ENCODE measurements around the gene PRMT2.

DNA sequence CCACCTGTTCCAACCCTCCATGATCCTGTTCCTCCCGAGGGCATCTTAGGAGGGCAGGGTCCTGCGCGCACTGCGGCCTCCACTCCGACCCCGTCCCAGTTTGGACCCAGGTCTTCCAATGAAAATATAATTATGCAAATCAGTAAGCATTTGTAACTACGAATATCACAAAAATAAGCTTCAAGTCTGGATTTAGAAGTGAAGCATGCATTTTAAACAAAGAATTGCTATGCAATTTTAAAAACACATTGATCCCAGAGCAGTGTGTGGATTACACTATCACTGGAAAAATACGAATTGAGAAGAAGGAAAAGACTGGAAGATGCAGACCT lies 673 bp downstream of the PRMT2 start:
- TF ChIP-seq, protein P1, sequence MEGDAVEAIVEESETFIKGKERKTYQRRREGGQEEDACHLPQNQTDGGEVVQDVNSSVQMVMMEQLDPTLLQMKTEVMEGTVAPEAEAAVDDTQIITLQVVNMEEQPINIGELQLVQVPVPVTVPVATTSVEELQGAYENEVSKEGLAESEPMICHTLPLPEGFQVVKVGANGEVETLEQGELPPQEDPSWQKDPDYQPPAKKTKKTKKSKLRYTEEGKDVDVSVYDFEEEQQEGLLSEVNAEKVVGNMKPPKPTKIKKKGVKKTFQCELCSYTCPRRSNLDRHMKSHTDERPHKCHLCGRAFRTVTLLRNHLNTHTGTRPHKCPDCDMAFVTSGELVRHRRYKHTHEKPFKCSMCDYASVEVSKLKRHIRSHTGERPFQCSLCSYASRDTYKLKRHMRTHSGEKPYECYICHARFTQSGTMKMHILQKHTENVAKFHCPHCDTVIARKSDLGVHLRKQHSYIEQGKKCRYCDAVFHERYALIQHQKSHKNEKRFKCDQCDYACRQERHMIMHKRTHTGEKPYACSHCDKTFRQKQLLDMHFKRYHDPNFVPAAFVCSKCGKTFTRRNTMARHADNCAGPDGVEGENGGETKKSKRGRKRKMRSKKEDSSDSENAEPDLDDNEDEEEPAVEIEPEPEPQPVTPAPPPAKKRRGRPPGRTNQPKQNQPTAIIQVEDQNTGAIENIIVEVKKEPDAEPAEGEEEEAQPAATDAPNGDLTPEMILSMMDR (IDR thresholded peaks at IDR 0.05 in 4 of 5, conservative IDR thresholded peaks at IDR 0.05 in 1 of 5) = no peak
- TF ChIP-seq POLR2A (IDR thresholded peaks at IDR 0.05) = no peak
